ENCODE results near the gene CTAGE15.
"Not testable (repeated sequence)": the region's sequence is repeated elsewhere in the genome, so short reads cannot be mapped to it uniquely, and the experiment has no call there.

Gene CTAGE15

DNA sequence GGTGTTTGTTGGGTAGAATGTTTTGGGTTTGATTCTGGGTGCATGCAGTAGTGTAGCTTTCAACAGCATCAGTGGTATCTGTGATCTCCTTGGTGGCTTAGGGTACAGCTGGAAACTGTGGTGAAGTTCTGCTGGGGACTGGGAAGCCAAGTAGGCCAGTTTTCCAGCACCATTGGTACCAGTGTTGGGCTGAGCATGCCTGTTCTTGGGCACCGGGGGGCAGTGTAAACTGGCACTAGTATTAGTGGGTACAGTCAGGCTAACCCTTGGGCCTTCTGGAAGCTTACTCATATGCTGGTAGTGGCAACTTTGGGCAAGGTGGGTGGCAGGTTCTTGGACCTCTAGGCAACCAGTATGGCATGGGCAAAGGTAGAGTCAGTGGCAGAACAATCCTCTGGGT lies 15.6 kb upstream of the CTAGE15 start:
- H3K4me1 ChIP-seq (ENCODE audit: low read length); H4K20me1 ChIP-seq (ENCODE audit: insufficient read depth, low read length); H2AFZ ChIP-seq (ENCODE audit: low read length); H3K27ac ChIP-seq (ENCODE audit: low read length); H3K36me3 ChIP-seq (replicated peaks; ENCODE audit: insufficient read depth, low read length); H3K4me2 ChIP-seq (ENCODE audit: low read depth, low read length); H3K9me2 ChIP-seq (replicated peaks; ENCODE audit: insufficient read depth, low read length); H3K4me3 ChIP-seq (ENCODE audit: low read length); H3F3A ChIP-seq (ENCODE audit: insufficient read depth, low read length); H3K27me3 ChIP-seq (replicated peaks; ENCODE audit: insufficient read depth, low read length); H3K9ac ChIP-seq (ENCODE audit: low read length); DNase-seq; H3K9me3 ChIP-seq (replicated peaks; ENCODE audit: insufficient read depth, low read length); H3K79me2 ChIP-seq (ENCODE audit: low read length): not testable (repeated sequence)

DNA sequence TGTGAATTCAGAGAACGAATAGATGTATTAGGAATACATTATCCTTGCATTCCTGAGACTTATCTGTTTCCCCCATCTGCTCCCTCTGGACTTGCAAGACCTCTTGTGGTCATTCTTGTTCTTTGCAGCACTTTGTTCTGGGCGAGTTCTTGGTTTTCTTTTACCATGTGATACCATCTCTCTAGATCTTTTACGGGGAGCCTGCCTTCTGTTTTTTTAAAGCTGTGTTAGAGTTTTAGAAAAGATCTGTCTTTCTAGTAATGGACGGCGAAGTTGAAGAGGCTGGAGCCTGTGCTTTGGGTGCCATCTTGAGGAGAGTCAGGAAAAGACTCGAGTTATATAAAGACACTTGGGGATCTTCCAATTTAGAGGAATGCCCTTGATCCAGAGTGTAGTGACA lies 8.3 kb upstream of the CTAGE15 start:
- not testable (repeated sequence) for H3K79me2 ChIP-seq (ENCODE audit: low read length); H3K4me2 ChIP-seq (ENCODE audit: low read depth, low read length); H3K27ac ChIP-seq (ENCODE audit: low read length); H3F3A ChIP-seq (ENCODE audit: insufficient read depth, low read length); H3K9me2 ChIP-seq (replicated peaks; ENCODE audit: insufficient read depth, low read length); H3K9ac ChIP-seq (ENCODE audit: low read length); H3K36me3 ChIP-seq (replicated peaks; ENCODE audit: insufficient read depth, low read length); H3K9me3 ChIP-seq (replicated peaks; ENCODE audit: insufficient read depth, low read length); H3K4me3 ChIP-seq (ENCODE audit: low read length); H3K27me3 ChIP-seq (replicated peaks; ENCODE audit: insufficient read depth, low read length); H3K4me1 ChIP-seq (ENCODE audit: low read length); H2AFZ ChIP-seq (ENCODE audit: low read length); DNase-seq; H4K20me1 ChIP-seq (ENCODE audit: insufficient read depth, low read length)

DNA sequence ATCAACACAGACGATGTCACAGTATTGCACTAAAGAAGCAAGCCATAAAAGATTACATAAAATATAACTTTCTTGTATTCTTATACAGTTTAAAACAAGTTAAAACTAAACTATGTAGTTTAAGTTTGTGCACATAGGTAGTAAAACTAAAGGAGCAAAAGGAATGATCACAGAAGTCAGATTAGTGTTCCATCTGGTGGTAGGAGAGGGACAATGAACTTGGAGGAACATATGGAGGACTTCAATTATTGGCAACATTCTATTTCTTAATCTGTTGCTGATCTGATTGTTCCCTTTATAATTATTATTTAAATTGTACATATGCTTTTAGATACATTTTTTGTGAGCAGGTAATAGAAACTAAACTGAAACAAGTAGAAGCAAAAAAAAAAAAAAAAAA lies 5.6 kb upstream of the CTAGE15 start:
- DNase-seq; H3F3A ChIP-seq (ENCODE audit: insufficient read depth, low read length); H4K20me1 ChIP-seq (ENCODE audit: insufficient read depth, low read length); H3K9me2 ChIP-seq (replicated peaks; ENCODE audit: insufficient read depth, low read length); H3K27ac ChIP-seq (ENCODE audit: low read length); H2AFZ ChIP-seq (ENCODE audit: low read length); H3K36me3 ChIP-seq (replicated peaks; ENCODE audit: insufficient read depth, low read length); H3K4me2 ChIP-seq (ENCODE audit: low read depth, low read length); H3K79me2 ChIP-seq (ENCODE audit: low read length); H3K9me3 ChIP-seq (replicated peaks; ENCODE audit: insufficient read depth, low read length); H3K4me3 ChIP-seq (ENCODE audit: low read length); H3K27me3 ChIP-seq (replicated peaks; ENCODE audit: insufficient read depth, low read length); H3K9ac ChIP-seq (ENCODE audit: low read length); H3K4me1 ChIP-seq (ENCODE audit: low read length): not testable (repeated sequence)

DNA sequence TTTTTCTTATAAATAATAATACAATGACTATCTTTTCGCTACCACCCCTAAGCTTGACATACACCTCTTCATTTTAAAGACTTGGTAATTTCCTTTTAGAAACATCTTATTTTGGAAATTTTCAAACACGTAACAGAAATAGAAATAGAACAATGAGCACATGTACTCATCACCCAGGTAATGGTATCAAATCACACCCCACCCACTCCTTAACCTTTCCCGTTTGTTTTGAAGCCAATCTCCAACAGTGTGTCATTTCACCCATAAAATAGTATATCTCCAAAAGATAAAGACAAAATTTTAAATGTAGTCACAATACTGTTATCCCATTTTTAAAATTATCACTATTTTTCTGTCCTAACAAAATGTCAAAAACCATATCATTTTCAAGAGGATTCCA lies 16.6 kb downstream of the CTAGE15 start:
- not testable (repeated sequence) for H3K9ac ChIP-seq (ENCODE audit: low read length); H3F3A ChIP-seq (ENCODE audit: insufficient read depth, low read length); DNase-seq; H3K27ac ChIP-seq (ENCODE audit: low read length); H3K4me1 ChIP-seq (ENCODE audit: low read length); H3K4me2 ChIP-seq (ENCODE audit: low read depth, low read length); H3K36me3 ChIP-seq (replicated peaks; ENCODE audit: insufficient read depth, low read length); H3K9me3 ChIP-seq (replicated peaks; ENCODE audit: insufficient read depth, low read length); H4K20me1 ChIP-seq (ENCODE audit: insufficient read depth, low read length); H3K4me3 ChIP-seq (ENCODE audit: low read length); H2AFZ ChIP-seq (ENCODE audit: low read length); H3K27me3 ChIP-seq (replicated peaks; ENCODE audit: insufficient read depth, low read length); H3K9me2 ChIP-seq (replicated peaks; ENCODE audit: insufficient read depth, low read length); H3K79me2 ChIP-seq (ENCODE audit: low read length)

DNA sequence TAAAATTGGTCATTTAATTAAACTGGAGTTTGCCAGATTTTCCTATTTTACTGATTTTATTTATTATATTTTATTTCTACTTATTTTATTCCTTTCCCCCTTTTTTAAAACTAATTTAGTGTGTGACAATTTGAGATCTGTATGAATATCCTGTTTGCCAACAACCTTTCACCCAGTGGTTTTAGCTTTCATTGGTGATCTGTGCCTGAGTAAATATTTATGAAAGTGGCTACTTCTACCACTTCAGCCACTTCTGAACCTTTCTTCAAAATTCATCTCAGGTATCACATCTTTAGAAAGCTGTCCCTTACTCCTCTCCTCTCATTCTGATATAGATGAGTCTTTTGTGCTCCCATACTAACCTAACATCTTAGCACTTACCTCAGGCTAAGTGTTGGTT lies 18.3 kb downstream of the CTAGE15 start:
- not testable (repeated sequence) for H4K20me1 ChIP-seq (ENCODE audit: insufficient read depth, low read length); H3K27ac ChIP-seq (ENCODE audit: low read length); H3K9me3 ChIP-seq (replicated peaks; ENCODE audit: insufficient read depth, low read length); H2AFZ ChIP-seq (ENCODE audit: low read length); H3K9ac ChIP-seq (ENCODE audit: low read length); H3K4me3 ChIP-seq (ENCODE audit: low read length); H3F3A ChIP-seq (ENCODE audit: insufficient read depth, low read length); H3K27me3 ChIP-seq (replicated peaks; ENCODE audit: insufficient read depth, low read length); H3K9me2 ChIP-seq (replicated peaks; ENCODE audit: insufficient read depth, low read length); H3K4me2 ChIP-seq (ENCODE audit: low read depth, low read length); H3K36me3 ChIP-seq (replicated peaks; ENCODE audit: insufficient read depth, low read length); H3K79me2 ChIP-seq (ENCODE audit: low read length); DNase-seq; H3K4me1 ChIP-seq (ENCODE audit: low read length)

DNA sequence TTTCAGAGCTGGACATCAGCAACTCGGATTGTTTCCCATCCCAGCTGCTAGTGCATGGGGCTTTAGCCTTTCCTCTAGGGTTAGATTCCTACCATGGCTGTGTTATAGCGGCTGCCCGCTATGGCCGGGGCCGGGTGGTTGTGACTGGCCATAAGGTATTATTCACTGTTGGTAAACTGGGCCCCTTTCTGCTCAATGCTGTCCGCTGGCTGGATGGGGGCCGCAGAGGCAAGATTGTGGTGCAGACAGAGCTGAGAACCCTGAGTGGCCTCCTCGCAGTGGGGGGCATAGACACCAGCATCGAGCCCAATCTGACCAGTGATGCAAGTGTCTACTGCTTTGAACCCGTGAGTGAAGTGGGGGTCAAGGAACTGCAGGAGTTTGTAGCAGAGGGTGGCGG lies 26.5 kb downstream of the CTAGE15 start:
- not testable (repeated sequence) for H3K9me3 ChIP-seq (replicated peaks; ENCODE audit: insufficient read depth, low read length); H3K79me2 ChIP-seq (ENCODE audit: low read length); H3F3A ChIP-seq (ENCODE audit: insufficient read depth, low read length); H4K20me1 ChIP-seq (ENCODE audit: insufficient read depth, low read length); H2AFZ ChIP-seq (ENCODE audit: low read length); H3K9me2 ChIP-seq (replicated peaks; ENCODE audit: insufficient read depth, low read length); H3K36me3 ChIP-seq (replicated peaks; ENCODE audit: insufficient read depth, low read length); H3K4me3 ChIP-seq (ENCODE audit: low read length); H3K4me2 ChIP-seq (ENCODE audit: low read depth, low read length); DNase-seq; H3K27me3 ChIP-seq (replicated peaks; ENCODE audit: insufficient read depth, low read length); H3K9ac ChIP-seq (ENCODE audit: low read length); H3K27ac ChIP-seq (ENCODE audit: low read length); H3K4me1 ChIP-seq (ENCODE audit: low read length)

DNA sequence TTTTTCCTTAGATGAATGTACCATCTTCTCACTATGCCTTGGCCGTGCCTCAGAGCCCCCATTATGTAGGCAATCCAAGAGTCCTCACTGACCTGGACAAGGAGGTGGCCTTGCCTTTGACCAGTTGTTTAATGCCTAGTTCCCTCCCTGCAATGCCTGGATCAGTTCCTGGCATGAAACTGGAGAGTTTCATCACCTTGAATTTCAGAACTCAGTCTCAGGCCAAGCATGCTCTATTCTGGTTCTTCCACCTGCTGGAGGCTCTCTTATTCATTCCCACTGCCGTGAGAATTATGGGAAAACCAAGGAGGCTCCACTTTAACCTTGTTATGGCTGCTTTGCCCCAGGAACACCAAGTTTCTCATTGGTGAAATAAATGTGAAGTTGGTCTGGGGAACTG lies 31.9 kb downstream of the CTAGE15 start:
- H3K36me3 ChIP-seq (replicated peaks; ENCODE audit: insufficient read depth, low read length); H3K4me2 ChIP-seq (ENCODE audit: low read depth, low read length); H3K27me3 ChIP-seq (replicated peaks; ENCODE audit: insufficient read depth, low read length); H3K79me2 ChIP-seq (ENCODE audit: low read length); H3K9me3 ChIP-seq (replicated peaks; ENCODE audit: insufficient read depth, low read length); H2AFZ ChIP-seq (ENCODE audit: low read length); H3K27ac ChIP-seq (ENCODE audit: low read length); H3F3A ChIP-seq (ENCODE audit: insufficient read depth, low read length); H3K4me3 ChIP-seq (ENCODE audit: low read length); H3K4me1 ChIP-seq (ENCODE audit: low read length); H3K9me2 ChIP-seq (replicated peaks; ENCODE audit: insufficient read depth, low read length); H4K20me1 ChIP-seq (ENCODE audit: insufficient read depth, low read length); DNase-seq; H3K9ac ChIP-seq (ENCODE audit: low read length): not testable (repeated sequence)

DNA sequence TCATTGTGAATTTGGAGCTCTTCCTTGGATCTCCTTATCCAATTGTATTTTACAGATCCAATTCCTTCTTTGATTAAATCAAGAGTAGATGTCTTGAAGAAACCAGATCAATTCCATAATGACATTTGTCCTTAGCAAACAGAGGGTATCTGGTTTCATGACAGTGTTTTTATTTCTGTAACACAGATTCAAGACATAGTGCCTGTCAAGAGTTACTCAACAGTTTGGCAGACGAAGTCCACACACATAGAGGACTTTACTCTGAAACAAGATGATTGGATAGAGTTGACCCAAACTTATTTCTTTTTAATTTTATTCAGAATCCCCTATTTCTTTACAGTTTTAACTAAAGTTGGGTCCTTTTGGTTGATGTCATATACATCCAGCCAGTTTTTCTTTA lies 34.5 kb downstream of the CTAGE15 start:
- H3K27ac ChIP-seq (ENCODE audit: low read length); H3K36me3 ChIP-seq (replicated peaks; ENCODE audit: insufficient read depth, low read length); H3K9ac ChIP-seq (ENCODE audit: low read length); H3K4me2 ChIP-seq (ENCODE audit: low read depth, low read length); H3K27me3 ChIP-seq (replicated peaks; ENCODE audit: insufficient read depth, low read length); H2AFZ ChIP-seq (ENCODE audit: low read length); H3K4me1 ChIP-seq (ENCODE audit: low read length); H3K9me2 ChIP-seq (replicated peaks; ENCODE audit: insufficient read depth, low read length); H4K20me1 ChIP-seq (ENCODE audit: insufficient read depth, low read length); H3F3A ChIP-seq (ENCODE audit: insufficient read depth, low read length); H3K9me3 ChIP-seq (replicated peaks; ENCODE audit: insufficient read depth, low read length); H3K4me3 ChIP-seq (ENCODE audit: low read length); DNase-seq; H3K79me2 ChIP-seq (ENCODE audit: low read length): not testable (repeated sequence)

Data from MM.1S (cell line).